ENCODE results near the gene FAM25C.
"Not testable (repeated sequence)": the region's sequence is repeated elsewhere in the genome, so short reads cannot be mapped to it uniquely, and the experiment has no call there.

FAM25C gene

DNA sequence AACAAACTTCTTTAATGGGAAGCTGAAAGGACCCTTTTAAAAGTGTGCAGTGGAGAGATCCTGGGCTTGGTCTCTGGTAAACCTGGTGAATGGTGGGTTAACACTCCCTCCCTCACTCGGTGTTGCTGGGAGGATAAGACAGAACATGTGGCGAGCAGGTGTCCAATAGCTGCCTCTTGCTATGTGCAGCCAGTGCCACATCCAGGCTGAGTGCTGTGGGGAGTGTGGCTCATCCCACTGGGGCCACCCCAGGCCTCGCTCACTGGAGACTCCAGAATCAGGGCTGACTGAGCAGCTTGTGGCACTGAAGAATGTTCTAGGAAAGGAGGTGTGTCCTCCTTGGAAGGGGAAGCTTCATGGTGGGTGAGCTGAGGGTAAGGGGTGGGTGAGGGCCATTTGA is 29.5 kb downstream of the FAM25C start:
- in situ Hi-C loops (cut with HindIII; ENCODE audit: low sequenced_read_pairs); H3K4me3 ChIP-seq (ENCODE audit: low read depth, low read length); DNase-seq (ENCODE audit: low read depth): not testable (repeated sequence)

DNA sequence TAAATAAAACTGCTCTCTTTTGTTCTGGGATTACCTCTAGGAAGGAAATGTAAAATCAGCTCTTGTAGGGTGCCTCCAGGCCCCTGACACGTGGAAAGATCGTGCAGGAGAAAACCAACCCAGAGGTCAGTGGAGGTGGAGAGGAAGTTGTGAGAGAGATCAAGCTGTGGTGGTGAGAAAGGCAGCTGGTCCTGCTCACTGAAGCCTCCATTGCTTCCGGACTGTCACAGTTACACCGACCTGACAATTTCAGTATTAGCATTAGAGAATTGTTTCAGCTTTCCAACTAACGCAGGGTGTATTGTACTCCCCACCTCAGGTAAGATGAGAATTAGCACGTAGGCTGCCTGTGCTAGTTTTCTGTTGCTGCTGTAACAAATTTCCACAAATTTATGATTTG is 30.6 kb downstream of the FAM25C start:
- H3K4me3 ChIP-seq (ENCODE audit: low read depth, low read length); in situ Hi-C loops (cut with HindIII; ENCODE audit: low sequenced_read_pairs); DNase-seq (ENCODE audit: low read depth): not testable (repeated sequence)

DNA sequence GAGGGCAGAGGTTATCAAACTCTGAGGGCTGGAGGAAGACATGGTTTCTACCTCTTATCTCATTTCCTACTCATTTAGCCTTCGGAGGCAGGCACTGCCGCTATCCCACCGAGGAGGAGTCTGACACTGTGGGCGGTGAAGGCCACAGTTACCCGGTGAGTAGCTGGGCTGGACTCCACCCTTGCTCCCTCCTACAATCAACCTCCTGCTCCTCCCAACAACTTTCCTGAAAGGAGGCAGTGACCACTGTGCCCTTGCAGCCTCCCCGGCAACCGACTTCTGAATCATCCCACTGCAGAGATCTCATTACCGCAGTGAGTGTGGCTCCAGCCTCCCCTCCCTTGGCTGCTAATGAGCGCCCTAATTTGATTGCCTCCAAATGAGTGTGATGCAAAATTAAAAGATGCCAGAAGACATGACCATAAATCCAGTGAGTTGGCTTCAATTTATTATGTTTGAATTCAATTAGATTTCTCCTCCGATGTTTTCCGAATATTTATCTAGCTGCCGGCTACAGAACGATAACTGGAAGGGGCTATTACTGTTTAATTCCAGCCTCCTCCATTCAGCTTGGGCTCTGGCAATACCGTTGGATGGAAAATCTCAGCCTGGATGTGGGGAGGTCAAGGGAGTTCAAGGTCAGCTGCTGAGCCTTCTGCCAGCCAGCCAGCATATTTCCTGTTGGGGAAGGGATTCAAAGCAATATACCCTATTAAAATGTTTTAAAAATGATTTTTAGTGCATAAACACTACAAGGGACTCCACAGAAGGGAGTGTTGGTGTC is 35.1 kb downstream of the FAM25C start:
- H3K4me3 ChIP-seq (ENCODE audit: low read depth, low read length); DNase-seq (ENCODE audit: low read depth); in situ Hi-C loops (cut with HindIII; ENCODE audit: low sequenced_read_pairs): not testable (repeated sequence)

DNA sequence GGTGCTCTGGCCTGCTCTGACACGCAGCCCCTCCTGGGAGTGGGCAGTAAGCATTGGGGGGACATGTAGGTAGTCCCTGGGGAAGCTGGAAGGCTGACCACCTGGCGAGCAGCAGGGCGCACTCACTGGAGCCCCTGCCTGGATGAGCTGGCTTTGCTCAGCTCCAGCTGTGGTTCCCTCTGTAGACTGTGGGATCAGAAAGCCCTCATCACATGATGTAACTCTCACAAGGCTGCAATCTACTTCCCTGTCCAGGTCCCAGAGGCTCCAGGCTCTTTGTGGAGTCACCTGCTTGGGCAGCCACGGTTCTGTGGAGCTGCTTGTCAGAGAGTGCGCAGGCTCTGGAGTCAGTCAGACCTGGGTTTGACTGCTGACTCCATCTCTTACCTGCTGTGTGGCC is 36.8 kb downstream of the FAM25C start:
- H3K4me3 ChIP-seq (ENCODE audit: low read depth, low read length); DNase-seq (ENCODE audit: low read depth); in situ Hi-C loops (cut with HindIII; ENCODE audit: low sequenced_read_pairs): not testable (repeated sequence)

DNA sequence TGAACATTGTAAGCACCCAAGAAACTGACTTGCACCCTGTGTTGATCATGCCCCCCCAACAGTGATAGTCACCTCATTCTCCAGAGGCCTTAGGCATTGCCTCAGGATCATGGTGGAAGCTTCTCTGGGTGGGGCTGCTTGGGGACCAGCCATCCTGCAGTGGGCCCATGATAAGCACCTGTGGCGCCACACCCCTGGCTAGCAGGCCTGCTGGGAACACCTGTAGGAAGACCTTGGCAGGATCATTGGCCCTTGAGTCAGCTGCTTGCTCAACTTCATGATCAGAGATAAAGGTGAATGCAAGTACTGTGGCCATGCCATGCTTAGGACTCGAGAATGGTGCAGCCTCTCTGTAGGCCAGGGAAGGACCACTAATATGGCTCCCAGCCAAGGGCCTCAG is 38.9 kb downstream of the FAM25C start:
- H3K4me3 ChIP-seq (ENCODE audit: low read depth, low read length); DNase-seq (ENCODE audit: low read depth); in situ Hi-C loops (cut with HindIII; ENCODE audit: low sequenced_read_pairs): not testable (repeated sequence)

DNA sequence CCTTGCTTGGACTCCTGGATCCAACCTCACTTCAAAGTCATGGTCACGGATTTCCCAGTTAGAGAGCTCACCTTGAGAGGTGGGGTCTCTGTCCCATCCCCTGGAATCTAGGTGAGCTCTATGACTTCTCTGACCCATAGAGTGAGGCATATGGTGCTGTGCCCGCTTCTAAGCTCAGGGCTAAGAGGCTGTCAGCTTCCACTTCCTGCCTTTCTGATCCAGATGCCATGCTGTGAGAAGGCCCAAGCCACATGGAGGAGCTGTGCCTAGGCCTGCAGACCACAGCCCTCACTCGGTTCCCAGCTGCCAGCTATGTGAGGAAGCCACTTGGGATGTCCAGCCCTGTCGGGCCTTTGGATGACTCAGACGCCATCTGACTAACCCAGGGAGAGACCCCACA is 39.9 kb downstream of the FAM25C start:
- in situ Hi-C loops (cut with HindIII; ENCODE audit: low sequenced_read_pairs); H3K4me3 ChIP-seq (ENCODE audit: low read depth, low read length); DNase-seq (ENCODE audit: low read depth): not testable (repeated sequence)

DNA sequence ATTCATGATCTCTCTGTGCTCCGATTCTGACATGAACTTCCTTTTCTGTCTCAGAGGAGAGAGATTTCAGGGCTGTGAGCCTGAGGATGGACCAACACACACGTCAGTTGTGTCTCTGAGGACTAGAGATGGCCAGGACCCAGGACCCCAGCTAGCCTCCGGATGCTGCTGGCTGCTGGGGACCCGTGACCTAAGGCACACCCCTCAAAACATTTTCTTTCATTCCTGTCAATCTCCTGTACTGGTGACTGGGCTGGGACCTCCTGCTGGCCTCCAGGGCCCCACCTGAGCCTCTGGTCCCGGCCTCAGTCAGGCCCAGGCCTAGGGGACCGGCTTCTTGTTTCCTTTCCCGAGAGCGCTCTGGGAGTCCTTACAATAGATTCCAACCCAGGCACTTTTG is 42.4 kb downstream of the FAM25C start:
- not testable (repeated sequence) for DNase-seq (ENCODE audit: low read depth)

DNA sequence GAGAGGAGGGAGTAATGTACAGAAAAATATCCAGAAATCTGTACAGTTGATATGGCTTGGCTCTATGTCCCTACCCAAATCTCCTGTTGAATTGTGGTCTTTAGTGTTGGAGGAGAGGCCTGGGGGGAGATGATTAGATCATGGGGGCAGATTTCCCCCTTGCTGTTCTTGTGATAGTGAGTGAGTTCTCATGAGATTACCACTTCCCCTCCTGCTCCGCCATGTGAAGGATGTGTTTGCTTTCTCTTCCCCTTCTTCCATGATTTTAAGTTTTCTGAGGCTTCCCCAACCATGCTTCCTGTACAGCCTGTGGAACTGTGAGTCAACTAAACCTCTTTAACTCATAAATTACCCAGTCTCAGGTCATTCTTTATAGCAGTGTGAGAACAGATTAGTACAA is 52.2 kb downstream of the FAM25C start:
- H3K4me3 ChIP-seq (ENCODE audit: low read depth, low read length); DNase-seq (ENCODE audit: low read depth); in situ Hi-C loops (cut with HindIII; ENCODE audit: low sequenced_read_pairs): not testable (repeated sequence)

More for the DNA sequence above, 42.4 kb downstream of the FAM25C start:
- in situ Hi-C loops (cut with HindIII; ENCODE audit: low sequenced_read_pairs); H3K4me3 ChIP-seq (ENCODE audit: low read depth, low read length): not testable (repeated sequence)
